Stimulated activated CD4-positive, alpha-beta T cell treated with anti-CD3 and anti-CD28 coated beads, Interleukin-4, amount 100 ng/mL, for 1 hour (primary cell): ENCODE results near the gene RHEB.

Source experiments
- DNase-seq: peaks from one replicate; pipeline ENCODE4 v3.0.0-alpha.2; 2020

The RHEB gene

GRCh38 chr7:151468217-151469018 lies 51.3 kb downstream of the RHEB start:
- DNase-seq, result no peak

- no peak for DNase-seq
Observed at GRCh38 chr7:151465169-151465568, 54.5 kb downstream of the RHEB start.

GRCh38 chr7:151462306-151462779 lies 57.4 kb downstream of the RHEB start:
- DNase-seq, result no peak

GRCh38 chr7:151461942-151462230 lies 57.8 kb downstream of the RHEB start:
- no peak for DNase-seq

- DNase-seq, result no peak
Observed at GRCh38 chr7:151461096-151461941, 58.4 kb downstream of the RHEB start.

- DNase-seq, result no peak
Observed at GRCh38 chr7:151460474-151460855, 59.2 kb downstream of the RHEB start.

- DNase-seq, result no peak
Observed at GRCh38 chr7:151459726-151460473, 59.8 kb downstream of the RHEB start.

GRCh38 chr7:151457534-151457933 lies 62.2 kb downstream of the RHEB start:
- DNase-seq, result no peak

- no peak for DNase-seq
Observed at GRCh38 chr7:151456782-151457181, 62.9 kb downstream of the RHEB start.

GRCh38 chr7:151456276-151456675 lies 63.4 kb downstream of the RHEB start:
- no peak for DNase-seq

- no peak for DNase-seq
Observed at GRCh38 chr7:151455690-151456089, 64.0 kb downstream of the RHEB start.

- no peak for DNase-seq
Observed at GRCh38 chr7:151454932-151455530, 64.7 kb downstream of the RHEB start.

- no peak for DNase-seq
Observed at GRCh38 chr7:151454305-151454704, 65.4 kb downstream of the RHEB start.

- DNase-seq, result no peak
Observed at GRCh38 chr7:151453326-151453791, 66.3 kb downstream of the RHEB start.

GRCh38 chr7:151452680-151453325 lies 66.9 kb downstream of the RHEB start:
- DNase-seq, result no peak

GRCh38 chr7:151451626-151452571 lies 67.8 kb downstream of the RHEB start:
- DNase-seq, result no peak

GRCh38 chr7:151451156-151451555 lies 68.5 kb downstream of the RHEB start:
- no peak for DNase-seq

GRCh38 chr7:151449990-151450389 lies 69.7 kb downstream of the RHEB start:
- no peak for DNase-seq

- peak; percentile 76 for DNase-seq
Observed at GRCh38 chr7:151448261-151449252, 71.1 kb downstream of the RHEB start.

GRCh38 chr7:151447901-151448260 lies 71.8 kb downstream of the RHEB start:
- no peak for DNase-seq
